Measurements from ENCODE around the gene PNKD.

GRCh38 chr2:218293715-218294429 lies 23.6 kb downstream of the PNKD start:
- TF ChIP-seq CTCF (IDR thresholded peaks at IDR 0.05) (no peak), MYBL2 (CRISPR knock-in tag; IDR thresholded peaks at IDR 0.05) (no peak), GTF2I (CRISPR knock-in tag; conservative IDR thresholded peaks at IDR 0.05) (no peak)
- TF ChIP-seq, protein P1, sequence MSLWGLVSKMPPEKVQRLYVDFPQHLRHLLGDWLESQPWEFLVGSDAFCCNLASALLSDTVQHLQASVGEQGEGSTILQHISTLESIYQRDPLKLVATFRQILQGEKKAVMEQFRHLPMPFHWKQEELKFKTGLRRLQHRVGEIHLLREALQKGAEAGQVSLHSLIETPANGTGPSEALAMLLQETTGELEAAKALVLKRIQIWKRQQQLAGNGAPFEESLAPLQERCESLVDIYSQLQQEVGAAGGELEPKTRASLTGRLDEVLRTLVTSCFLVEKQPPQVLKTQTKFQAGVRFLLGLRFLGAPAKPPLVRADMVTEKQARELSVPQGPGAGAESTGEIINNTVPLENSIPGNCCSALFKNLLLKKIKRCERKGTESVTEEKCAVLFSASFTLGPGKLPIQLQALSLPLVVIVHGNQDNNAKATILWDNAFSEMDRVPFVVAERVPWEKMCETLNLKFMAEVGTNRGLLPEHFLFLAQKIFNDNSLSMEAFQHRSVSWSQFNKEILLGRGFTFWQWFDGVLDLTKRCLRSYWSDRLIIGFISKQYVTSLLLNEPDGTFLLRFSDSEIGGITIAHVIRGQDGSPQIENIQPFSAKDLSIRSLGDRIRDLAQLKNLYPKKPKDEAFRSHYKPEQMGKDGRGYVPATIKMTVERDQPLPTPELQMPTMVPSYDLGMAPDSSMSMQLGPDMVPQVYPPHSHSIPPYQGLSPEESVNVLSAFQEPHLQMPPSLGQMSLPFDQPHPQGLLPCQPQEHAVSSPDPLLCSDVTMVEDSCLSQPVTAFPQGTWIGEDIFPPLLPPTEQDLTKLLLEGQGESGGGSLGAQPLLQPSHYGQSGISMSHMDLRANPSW (CRISPR knock-in tag; conservative IDR thresholded peaks at IDR 0.05; ENCODE audit: low read depth): no peak
- TF ChIP-seq, protein P2, sequence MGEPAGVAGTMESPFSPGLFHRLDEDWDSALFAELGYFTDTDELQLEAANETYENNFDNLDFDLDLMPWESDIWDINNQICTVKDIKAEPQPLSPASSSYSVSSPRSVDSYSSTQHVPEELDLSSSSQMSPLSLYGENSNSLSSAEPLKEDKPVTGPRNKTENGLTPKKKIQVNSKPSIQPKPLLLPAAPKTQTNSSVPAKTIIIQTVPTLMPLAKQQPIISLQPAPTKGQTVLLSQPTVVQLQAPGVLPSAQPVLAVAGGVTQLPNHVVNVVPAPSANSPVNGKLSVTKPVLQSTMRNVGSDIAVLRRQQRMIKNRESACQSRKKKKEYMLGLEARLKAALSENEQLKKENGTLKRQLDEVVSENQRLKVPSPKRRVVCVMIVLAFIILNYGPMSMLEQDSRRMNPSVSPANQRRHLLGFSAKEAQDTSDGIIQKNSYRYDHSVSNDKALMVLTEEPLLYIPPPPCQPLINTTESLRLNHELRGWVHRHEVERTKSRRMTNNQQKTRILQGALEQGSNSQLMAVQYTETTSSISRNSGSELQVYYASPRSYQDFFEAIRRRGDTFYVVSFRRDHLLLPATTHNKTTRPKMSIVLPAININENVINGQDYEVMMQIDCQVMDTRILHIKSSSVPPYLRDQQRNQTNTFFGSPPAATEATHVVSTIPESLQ (CRISPR knock-in tag; IDR thresholded peaks at IDR 0.05): no peak

All from WTC11 (cell line).